22Rv1 (cell line): ENCODE data around the gene KRT33B.

Experiments
- H3K27ac ChIP-seq: fragments of 450-650 bp; 2 replicates; pipeline ENCODE4 v1.5.1; 2017
- CTCF ChIP-seq: fragments of 450-650 bp; IDR thresholded peaks from 2 replicates; pipeline ENCODE4 v1.5.1; 2017; ENCODE audit warnings: mild to moderate bottlenecking
- ZFX ChIP-seq: fragments of 450-650 bp; IDR thresholded peaks from 2 replicates; pipeline ENCODE4 v1.6.1; 2017; ENCODE audit warnings: antibody characterized with exemption, borderline replicate concordance

Gene KRT33B

GRCh38 chr17:41369713-41370112 lies at the start of gene KRT33B:
Gene KRT33B, minus strand, starts transcription at chr17:41369813. Its CDS starts 63 bp downstream, at chr17:41369750.
- TF ChIP-seq ZFX = no peak
- TF ChIP-seq CTCF = no peak
- no peak within 1 kb of the TSS for H3K27ac ChIP-seq

- no peak for TF ChIP-seq CTCF
- TF ChIP-seq ZFX = no peak
- H3K27ac ChIP-seq = no peak overlapping the region
Observed at GRCh38 chr17:41418116-41418860, 48.7 kb upstream of the KRT33B start.

GRCh38 chr17:41417576-41418015 lies 48.0 kb upstream of the KRT33B start:
- TF ChIP-seq CTCF = peak; percentile 59
- TF ChIP-seq ZFX = no peak

GRCh38 chr17:41417127-41417526 lies 47.5 kb upstream of the KRT33B start:
- H3K27ac ChIP-seq = no peak overlapping the region
- TF ChIP-seq CTCF = no peak
- TF ChIP-seq ZFX = no peak

More at GRCh38 chr17:41417576-41418015, 48.0 kb upstream of the KRT33B start:
- no peak overlapping the region for H3K27ac ChIP-seq

GRCh38 chr17:41416479-41416878 lies 46.9 kb upstream of the KRT33B start:
- no peak overlapping the region for H3K27ac ChIP-seq
- no peak for TF ChIP-seq CTCF
- TF ChIP-seq ZFX = no peak

- TF ChIP-seq ZFX (no peak), CTCF (no peak)
- no peak overlapping the region for H3K27ac ChIP-seq
Observed at GRCh38 chr17:41415833-41416335, 46.3 kb upstream of the KRT33B start.

GRCh38 chr17:41415411-41415810 lies 45.8 kb upstream of the KRT33B start:
- no peak overlapping the region for H3K27ac ChIP-seq
- no peak for TF ChIP-seq ZFX
- TF ChIP-seq CTCF = no peak
